ENCODE results near the gene SMURF2. TPM values are rescaled to one million over a fixed set of nuclear protein-coding genes. Genes with fewer than 3 reads are reported as not detected.
"Not testable (repeated sequence)": the region's sequence is repeated elsewhere in the genome, so short reads cannot be mapped to it uniquely, and the experiment has no call there.

Gene SMURF2
- total and polyA plus RNA-seq, 8 donors, result 41.6 to 67.6 (median 52.7) TPM

GRCh38 chr17:64608571-64608981 is 53.5 kb downstream of the SMURF2 start:
- no peak for ATAC-seq
- DNase-seq, result no peak
- H3K4me3 ChIP-seq, result no peak overlapping the region
- H3K36me3 ChIP-seq, result no peaks in the 10 kb centered on the region
- intact Hi-C loops (cut with DNase I), result no loop called here
- peaks cover 6 to 28% of the 10 kb centered on the region in 2 donors for H3K4me1 ChIP-seq
- H3K27ac ChIP-seq, result no peak overlapping the region
- no peaks in the 10 kb centered on the region for H3K27me3 ChIP-seq
- H3K9me3 ChIP-seq, result no peaks in the 10 kb centered on the region
- no peak for TF ChIP-seq CTCF (IDR thresholded peaks at IDR 0.05)

GRCh38 chr17:64607862-64608565 is 54.1 kb downstream of the SMURF2 start:
- no peak for TF ChIP-seq CTCF (IDR thresholded peaks at IDR 0.05)
- no peaks in the 10 kb centered on the region for H3K36me3 ChIP-seq
- no peak overlapping the region for H3K27ac ChIP-seq
- intact Hi-C loops (cut with DNase I), result no loop called here
- DNase-seq (no peak), ATAC-seq (no peak)
- H3K27me3 ChIP-seq, result no peaks in the 10 kb centered on the region
- no peaks in the 10 kb centered on the region for H3K9me3 ChIP-seq
- peaks cover 3 to 25% of the 10 kb centered on the region in 2 donors for H3K4me1 ChIP-seq
- no peak overlapping the region for H3K4me3 ChIP-seq

- peak in 1 of 4 donors; percentile 47 for DNase-seq
- H3K4me1 ChIP-seq, result peaks cover 0 to 30% of the 10 kb centered on the region in 2 donors
- ATAC-seq; H3K27ac ChIP-seq; H3K9me3 ChIP-seq; intact Hi-C loops (cut with DNase I); H3K4me3 ChIP-seq; H3K36me3 ChIP-seq; H3K27me3 ChIP-seq: not testable (repeated sequence)
These were observed 57.6 kb downstream of the SMURF2 start for GRCh38 chr17:64604532-64604931.

GRCh38 chr17:64603987-64604386 is 58.1 kb downstream of the SMURF2 start:
- no peaks in the 10 kb centered on the region for H3K9me3 ChIP-seq
- no peaks in the 10 kb centered on the region for H3K36me3 ChIP-seq
- H3K4me1 ChIP-seq, result peaks cover 0 to 36% of the 10 kb centered on the region in 2 donors
- no peak for TF ChIP-seq CTCF (IDR thresholded peaks at IDR 0.05)
- H3K27ac ChIP-seq, result no peak overlapping the region
- intact Hi-C loops (cut with DNase I), result no loop called here
- DNase-seq (no peak), ATAC-seq (no peak)
- no peak overlapping the region for H3K4me3 ChIP-seq
- no peaks in the 10 kb centered on the region for H3K27me3 ChIP-seq

- Histone ChIP-seq H3K27ac (peak overlapping the region in 1 of 2 donors; percentile 48), H3K9me3 (no peaks in the 10 kb centered on the region), H3K27me3 (no peaks in the 10 kb centered on the region), H3K36me3 (peaks cover 0 to 16% of the 10 kb centered on the region in 2 donors), H3K4me1 (peaks cover 0 to 40% of the 10 kb centered on the region in 2 donors), H3K4me3 (no peak overlapping the region)
- DNase-seq (no peak), ATAC-seq (no peak)
- TF ChIP-seq CTCF (IDR thresholded peaks at IDR 0.05), result no peak
- intact Hi-C loops (cut with DNase I), result no loop called here
These were observed 62.3 kb downstream of the SMURF2 start for GRCh38 chr17:64599827-64600226.

Data from left lung (tissue), 10 donors.